Measurements from ENCODE around the gene PDE4B.

DNA sequence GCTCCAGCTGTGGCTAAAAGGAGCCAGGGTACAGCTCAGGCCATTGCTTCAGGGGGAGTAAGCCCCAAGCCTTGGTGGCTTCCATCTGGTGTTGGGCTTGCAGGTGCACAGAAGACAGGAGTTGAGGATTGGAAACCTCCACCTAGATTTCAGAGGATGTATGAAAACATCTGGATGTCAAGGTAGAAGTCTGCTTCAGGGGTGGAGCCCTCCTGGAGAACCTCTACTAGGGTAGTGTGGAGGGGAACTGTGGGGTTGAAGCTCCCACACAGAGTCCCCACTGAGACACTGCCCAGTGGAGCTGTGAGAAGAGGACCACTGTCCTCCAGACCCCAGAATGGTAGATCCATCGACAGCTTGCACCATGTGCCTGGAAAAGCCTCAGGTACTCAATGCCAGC, 183.0 kb downstream of the PDE4B start:
- TF ChIP-seq EZH2phosphoT487 (IDR thresholded peaks at IDR 0.05): no peak
- TF ChIP-seq CTCF (IDR thresholded peaks at IDR 0.05): no peak
